GM18502 (cell line): ENCODE results near the gene GIPC1.
"Not testable (repeated sequence)": the region's sequence is repeated elsewhere in the genome, so short reads cannot be mapped to it uniquely, and the experiment has no call there.

Source experiments
- ATAC-seq: cut with Tn5 transposase; IDR thresholded peaks from one replicate; pipeline ENCODE4 v1.9.1; 2021; ENCODE audit warnings: mild to moderate bottlenecking; ENCODE audit not compliant: unreplicated experiment, poor library complexity

The GIPC1 gene

GRCh38 chr19:14473073-14473977, 22.6 kb downstream of the GIPC1 start:
- ATAC-seq = no peak

GRCh38 chr19:14472202-14472938, 23.6 kb downstream of the GIPC1 start:
- ATAC-seq = no peak

DNA sequence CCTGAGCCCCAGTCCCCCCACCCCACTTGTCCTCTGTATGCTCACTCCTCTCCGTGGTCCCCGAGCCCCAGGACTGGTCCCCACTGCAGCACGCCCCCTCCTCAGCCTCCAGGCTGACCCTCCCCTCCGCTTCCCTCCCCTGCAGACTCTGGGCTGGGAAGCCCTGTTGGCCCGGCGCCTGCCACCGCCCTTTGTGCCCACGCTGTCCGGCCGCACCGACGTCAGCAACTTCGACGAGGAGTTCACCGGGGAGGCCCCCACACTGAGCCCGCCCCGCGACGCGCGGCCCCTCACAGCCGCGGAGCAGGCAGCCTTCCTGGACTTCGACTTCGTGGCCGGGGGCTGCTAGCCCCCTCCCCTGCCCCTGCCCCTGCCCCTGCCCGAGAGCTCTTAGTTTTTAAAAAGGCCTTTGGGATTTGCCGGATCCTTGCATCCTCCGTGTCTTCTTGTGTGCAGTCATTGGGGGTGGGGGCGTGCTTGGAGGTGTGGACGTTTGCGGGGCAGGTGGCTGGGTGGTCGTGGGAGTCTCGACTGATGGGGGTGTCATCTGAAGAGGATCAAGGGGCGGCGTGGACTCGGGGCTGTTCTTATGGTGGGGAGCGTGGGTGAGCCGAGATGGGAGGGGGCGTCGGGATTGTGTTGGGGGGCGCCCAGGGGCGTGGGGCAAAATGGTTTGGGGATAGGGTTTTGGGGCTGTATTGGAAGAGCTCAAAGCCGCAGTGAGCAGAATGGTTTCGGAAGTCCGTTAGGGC, 24.3 kb downstream of the GIPC1 start:
- ATAC-seq = no peak

DNA sequence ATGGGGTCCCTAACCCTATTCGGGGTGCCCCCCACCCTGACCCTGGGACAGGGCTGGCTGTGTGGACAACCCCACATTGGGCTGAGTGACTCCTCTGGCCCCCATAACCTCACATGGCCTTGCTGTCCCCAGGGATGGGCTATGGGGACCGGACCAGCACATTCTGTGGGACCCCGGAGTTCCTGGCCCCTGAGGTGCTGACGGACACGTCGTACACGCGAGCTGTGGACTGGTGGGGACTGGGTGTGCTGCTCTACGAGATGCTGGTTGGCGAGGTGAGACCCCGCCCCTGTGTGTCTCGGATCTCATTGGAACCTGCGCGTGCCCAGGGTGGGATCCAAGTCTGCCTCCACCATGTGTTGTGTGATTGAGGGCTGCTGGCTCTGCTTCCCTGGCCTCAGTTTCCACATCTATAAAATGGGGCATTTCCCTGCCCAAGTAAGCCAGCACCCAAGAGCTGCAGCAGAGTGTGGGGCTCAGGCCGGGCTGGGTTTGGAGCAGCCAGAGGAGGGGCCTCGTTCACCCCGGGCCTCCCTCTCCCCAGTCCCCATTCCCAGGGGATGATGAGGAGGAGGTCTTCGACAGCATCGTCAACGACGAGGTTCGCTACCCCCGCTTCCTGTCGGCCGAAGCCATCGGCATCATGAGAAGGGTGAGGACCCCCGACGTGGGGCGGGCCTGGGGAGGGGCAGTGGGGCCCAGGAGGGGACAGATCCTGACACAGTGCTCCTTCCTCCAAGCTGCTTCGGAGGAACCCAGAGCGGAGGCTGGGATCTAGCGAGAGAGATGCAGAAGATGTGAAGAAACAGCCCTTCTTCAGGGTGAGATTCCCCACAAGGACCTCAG, 25.7 kb downstream of the GIPC1 start:
- no peak for ATAC-seq

GRCh38 chr19:14467816-14468215, 28.1 kb downstream of the GIPC1 start:
- no peak for ATAC-seq

- ATAC-seq = no peak
Measured at GRCh38 chr19:14467391-14467790, 28.5 kb downstream of the GIPC1 start.

DNA sequence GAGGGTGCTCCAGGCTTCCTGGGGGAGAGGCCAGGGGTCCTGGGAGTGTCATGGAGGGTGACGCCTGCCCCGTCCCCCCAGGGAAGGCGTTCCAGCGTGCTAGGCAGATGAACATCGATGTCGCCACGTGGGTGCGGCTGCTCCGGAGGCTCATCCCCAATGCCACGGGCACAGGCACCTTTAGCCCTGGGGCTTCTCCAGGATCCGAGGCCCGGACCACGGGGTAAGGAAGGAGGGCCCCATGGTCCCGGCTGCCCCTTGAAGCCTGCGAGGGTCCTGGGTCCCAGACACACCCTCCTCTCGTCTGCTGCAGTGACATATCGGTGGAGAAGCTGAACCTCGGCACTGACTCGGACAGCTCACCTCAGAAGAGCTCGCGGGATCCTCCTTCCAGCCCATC, 32.2 kb downstream of the GIPC1 start:
- no peak for ATAC-seq

DNA sequence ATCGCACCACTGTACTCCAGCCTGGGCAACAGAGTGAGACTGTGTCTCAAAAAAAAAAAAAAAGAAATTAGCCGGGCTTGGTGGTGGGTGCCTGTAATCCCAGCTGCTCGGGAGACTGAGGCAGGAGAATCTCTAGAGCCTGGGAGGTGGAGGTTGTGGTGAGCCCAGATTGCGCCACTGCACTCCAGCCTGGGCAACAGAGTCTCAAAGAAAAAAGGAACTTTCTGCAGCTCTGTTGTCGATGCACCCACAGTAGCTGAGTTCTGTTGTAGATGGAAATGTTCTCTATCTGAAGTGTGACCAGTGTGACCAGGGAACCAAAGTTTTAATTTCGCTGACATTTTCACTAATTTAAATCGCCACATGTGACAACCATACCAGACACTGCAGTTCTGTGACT, 33.5 kb downstream of the GIPC1 start:
- ATAC-seq = not testable (repeated sequence)

- ATAC-seq = no peak
Measured at GRCh38 chr19:14460935-14461334, 35.0 kb downstream of the GIPC1 start.

- ATAC-seq = no peak
Measured at GRCh38 chr19:14459703-14460102, 36.2 kb downstream of the GIPC1 start.

DNA sequence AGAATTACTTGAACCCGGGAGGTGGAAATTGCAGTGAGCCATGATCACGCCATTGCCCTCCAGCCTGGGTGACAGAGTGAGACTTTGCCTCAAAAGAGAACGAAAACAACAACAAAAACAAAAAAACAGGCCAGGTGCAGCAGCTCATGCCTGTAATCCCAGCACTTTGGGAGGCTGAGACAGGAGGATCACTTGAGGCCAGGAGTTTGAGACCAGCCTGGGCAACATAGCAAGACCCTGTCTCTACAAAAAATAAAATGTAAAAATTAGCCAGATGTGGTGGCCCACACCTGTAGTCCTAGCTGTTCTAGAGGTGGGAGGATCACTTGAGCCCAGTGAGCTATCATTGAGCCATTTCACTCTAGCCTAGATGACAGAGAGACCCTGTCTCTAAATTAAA, 43.6 kb downstream of the GIPC1 start:
- not testable (repeated sequence) for ATAC-seq

- no peak for ATAC-seq
Measured at GRCh38 chr19:14450876-14451275, 45.1 kb downstream of the GIPC1 start.

DNA sequence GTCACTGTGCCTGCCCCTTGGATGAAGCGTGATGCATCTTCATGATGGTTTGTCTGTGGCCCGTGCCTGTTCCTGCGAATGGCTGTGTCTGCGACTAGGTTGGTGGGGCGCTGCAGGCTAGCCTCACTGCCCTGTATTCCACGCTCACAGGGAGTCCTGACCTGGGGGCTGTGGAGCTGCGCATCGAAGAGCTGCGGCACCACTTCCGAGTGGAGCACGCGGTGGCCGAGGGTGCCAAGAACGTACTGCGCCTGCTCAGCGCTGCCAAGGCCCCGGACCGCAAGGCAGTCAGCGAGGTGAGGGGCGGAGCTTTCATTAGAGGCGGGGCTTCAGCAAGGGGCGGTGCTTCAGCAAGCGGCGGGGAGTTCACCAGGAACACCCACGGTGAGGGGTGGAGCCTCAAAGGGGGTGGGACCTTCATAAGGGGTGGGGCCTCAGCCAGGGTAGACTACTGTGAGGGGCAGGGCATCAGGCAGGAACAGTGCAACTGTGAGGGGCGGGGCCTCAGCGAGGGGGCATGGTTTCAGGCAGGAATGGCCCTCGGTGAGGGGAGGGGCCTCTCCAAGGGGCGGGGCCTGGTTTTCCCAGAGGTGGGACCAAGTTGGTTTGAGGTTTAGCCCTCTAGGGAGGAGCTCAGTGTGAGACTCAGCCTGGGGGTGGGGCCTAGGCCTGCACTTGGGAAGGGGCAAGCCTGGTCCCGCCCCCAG, 45.6 kb downstream of the GIPC1 start:
- ATAC-seq = no peak

- ATAC-seq = no peak
Measured at GRCh38 chr19:14449321-14449720, 46.6 kb downstream of the GIPC1 start.

- no peak for ATAC-seq
Measured at GRCh38 chr19:14446336-14447036, 49.4 kb downstream of the GIPC1 start.

GRCh38 chr19:14443632-14444216, 52.2 kb downstream of the GIPC1 start:
- no peak for ATAC-seq

DNA sequence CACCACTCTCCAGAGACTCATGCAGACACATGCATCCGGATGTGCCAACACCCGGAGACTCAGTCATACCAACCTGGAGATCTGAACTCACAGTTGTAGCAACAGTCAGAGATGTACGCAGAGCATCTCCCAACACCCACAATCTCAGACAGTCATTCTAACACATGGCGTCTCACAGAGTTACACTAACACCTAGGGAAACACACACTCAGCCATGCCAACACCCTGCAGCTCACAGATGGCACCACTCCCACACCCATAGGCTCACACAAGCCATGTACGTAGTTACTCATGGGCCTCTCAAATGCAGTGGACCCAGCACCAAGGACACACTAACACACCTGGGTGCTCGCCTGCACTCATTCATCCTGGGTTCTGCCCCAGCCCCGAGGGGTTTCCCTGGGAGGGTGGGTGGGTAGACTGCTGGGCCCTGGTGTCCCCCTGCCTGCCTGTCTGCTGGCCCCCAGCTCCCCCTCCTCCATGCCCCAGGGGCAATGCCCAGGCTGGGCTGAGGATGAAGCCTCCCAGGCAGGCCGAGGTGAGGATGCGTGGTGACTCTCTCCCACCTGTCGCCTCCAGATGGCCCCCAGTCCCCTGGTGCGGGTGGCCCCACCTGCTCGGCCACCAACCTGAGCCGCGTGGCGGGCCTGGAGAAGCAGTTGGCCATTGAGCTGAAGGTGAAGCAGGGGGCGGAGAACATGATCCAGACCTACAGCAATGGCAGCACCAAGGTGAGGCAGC, 52.9 kb downstream of the GIPC1 start:
- ATAC-seq = no peak
